Measurements from ENCODE around the gene ARHGAP8.

ARHGAP8 gene

GRCh38 chr22:44865193-44866057 lies 113.0 kb downstream of the ARHGAP8 start:
- DNase-seq: no peak

GRCh38 chr22:44869196-44869595 lies 116.8 kb downstream of the ARHGAP8 start:
- DNase-seq: no peak

GRCh38 chr22:44870021-44870420 lies 117.6 kb downstream of the ARHGAP8 start:
- peak; percentile 33 for DNase-seq

GRCh38 chr22:44871782-44872181 lies 119.4 kb downstream of the ARHGAP8 start:
- DNase-seq: no peak

GRCh38 chr22:44876921-44877320 lies 124.5 kb downstream of the ARHGAP8 start:
- DNase-seq: no peak

GRCh38 chr22:44878483-44879300 lies 126.3 kb downstream of the ARHGAP8 start:
- DNase-seq: no peak

GRCh38 chr22:44879301-44879680 lies 126.9 kb downstream of the ARHGAP8 start:
- no peak for DNase-seq

- no peak for DNase-seq
Measured at GRCh38 chr22:44880610-44881290, 128.4 kb downstream of the ARHGAP8 start.

GRCh38 chr22:44881624-44882023 lies 129.2 kb downstream of the ARHGAP8 start:
- DNase-seq: no peak

- DNase-seq: no peak
Measured at GRCh38 chr22:44882226-44882905, 130.0 kb downstream of the ARHGAP8 start.

GRCh38 chr22:44883011-44883421 lies 130.6 kb downstream of the ARHGAP8 start:
- no peak for DNase-seq

- no peak for DNase-seq
Measured at GRCh38 chr22:44884562-44884961, 132.2 kb downstream of the ARHGAP8 start.

- DNase-seq: peak; percentile 90
Measured at GRCh38 chr22:44884968-44885805, 132.8 kb downstream of the ARHGAP8 start.

GRCh38 chr22:44885806-44886360 lies 133.5 kb downstream of the ARHGAP8 start:
- DNase-seq: no peak

- no peak for DNase-seq
Measured at GRCh38 chr22:44887941-44888366, 135.6 kb downstream of the ARHGAP8 start.

GRCh38 chr22:44888491-44889254 lies 136.3 kb downstream of the ARHGAP8 start:
- no peak for DNase-seq

- DNase-seq: no peak
Measured at GRCh38 chr22:44889255-44889878, 137.0 kb downstream of the ARHGAP8 start.

- DNase-seq: no peak
Measured at GRCh38 chr22:44890416-44891292, 138.3 kb downstream of the ARHGAP8 start.

GRCh38 chr22:44891293-44891747 lies 138.9 kb downstream of the ARHGAP8 start:
- no peak for DNase-seq

Measured in NCI-H146 (cell line).